Neural crest cell (in vitro differentiated cells): ENCODE data around the gene PRMT5. TPM values are rescaled to one million over a fixed set of nuclear protein-coding genes. Genes with fewer than 3 reads are reported as not detected.

ENCODE experiments used
- DNase-seq: peaks from one replicate; pipeline ENCODE4 v3.0.0; 2021; ENCODE audit warnings: low read depth, mixed read lengths, low spot score
- H3K27ac Mint-ChIP-seq: one replicate; pipeline ENCODE4 v1.8.0; 2021; ENCODE audit warnings: mild to moderate bottlenecking, mixed read lengths; ENCODE audit not compliant: unreplicated experiment
- H3K27me3 Mint-ChIP-seq: 2 replicates; pipeline ENCODE4 v1.8.0; 2021; ENCODE audit warnings: low read depth, mild to moderate bottlenecking, mixed read lengths
- H3K36me3 Mint-ChIP-seq: 2 replicates; pipeline ENCODE4 v1.8.0; 2021; ENCODE audit warnings: low read depth, mild to moderate bottlenecking, mixed read lengths
- H3K4me1 Mint-ChIP-seq: 2 replicates; pipeline ENCODE4 v1.8.0; 2021; ENCODE audit warnings: mixed read lengths
- H3K4me3 Mint-ChIP-seq: one replicate; pipeline ENCODE4 v1.8.0; 2021; ENCODE audit warnings: mild to moderate bottlenecking, mixed read lengths
- H3K9me3 Mint-ChIP-seq: 2 replicates; pipeline ENCODE4 v1.8.0; 2021; ENCODE audit warnings: mixed read lengths
- total RNA-seq: library from RNA; stranded (reverse); gene quantifications from 2 replicates; pipeline ENCODE4 v1.2.1, GENCODE V29; 2021
- TF ChIP-seq, protein P1 (sequence below): fragments of 200-600 bp; sonication (generic); conservative IDR thresholded peaks from 2 replicates; pipeline ENCODE4 v1.5.0; 2021; ENCODE audit warnings: antibody characterized with exemption, mild to moderate bottlenecking

The PRMT5 gene
- total RNA-seq, 1 donor from 2014 or later: 134 TPM

DNA sequence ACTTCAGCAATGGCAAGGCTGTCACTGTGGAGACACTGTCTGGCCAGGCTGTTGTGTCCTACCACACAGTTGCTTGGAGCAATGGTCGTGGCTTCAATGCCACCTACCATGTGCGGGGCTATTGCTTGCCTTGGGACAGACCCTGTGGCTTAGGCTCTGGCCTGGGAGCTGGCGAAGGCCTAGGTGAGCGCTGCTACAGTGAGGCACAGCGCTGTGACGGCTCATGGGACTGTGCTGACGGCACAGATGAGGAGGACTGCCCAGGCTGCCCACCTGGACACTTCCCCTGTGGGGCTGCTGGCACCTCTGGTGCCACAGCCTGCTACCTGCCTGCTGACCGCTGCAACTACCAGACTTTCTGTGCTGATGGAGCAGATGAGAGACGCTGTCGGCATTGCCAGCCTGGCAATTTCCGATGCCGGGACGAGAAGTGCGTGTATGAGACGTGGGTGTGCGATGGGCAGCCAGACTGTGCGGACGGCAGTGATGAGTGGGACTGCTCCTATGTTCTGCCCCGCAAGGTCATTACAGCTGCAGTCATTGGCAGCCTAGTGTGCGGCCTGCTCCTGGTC is 53.3 kb downstream of the PRMT5 start:
- H3K4me1 Mint-ChIP-seq: peaks cover 13% of the 10 kb centered on the region
- peak overlapping the region; percentile 44 for H3K4me3 Mint-ChIP-seq

DNA sequence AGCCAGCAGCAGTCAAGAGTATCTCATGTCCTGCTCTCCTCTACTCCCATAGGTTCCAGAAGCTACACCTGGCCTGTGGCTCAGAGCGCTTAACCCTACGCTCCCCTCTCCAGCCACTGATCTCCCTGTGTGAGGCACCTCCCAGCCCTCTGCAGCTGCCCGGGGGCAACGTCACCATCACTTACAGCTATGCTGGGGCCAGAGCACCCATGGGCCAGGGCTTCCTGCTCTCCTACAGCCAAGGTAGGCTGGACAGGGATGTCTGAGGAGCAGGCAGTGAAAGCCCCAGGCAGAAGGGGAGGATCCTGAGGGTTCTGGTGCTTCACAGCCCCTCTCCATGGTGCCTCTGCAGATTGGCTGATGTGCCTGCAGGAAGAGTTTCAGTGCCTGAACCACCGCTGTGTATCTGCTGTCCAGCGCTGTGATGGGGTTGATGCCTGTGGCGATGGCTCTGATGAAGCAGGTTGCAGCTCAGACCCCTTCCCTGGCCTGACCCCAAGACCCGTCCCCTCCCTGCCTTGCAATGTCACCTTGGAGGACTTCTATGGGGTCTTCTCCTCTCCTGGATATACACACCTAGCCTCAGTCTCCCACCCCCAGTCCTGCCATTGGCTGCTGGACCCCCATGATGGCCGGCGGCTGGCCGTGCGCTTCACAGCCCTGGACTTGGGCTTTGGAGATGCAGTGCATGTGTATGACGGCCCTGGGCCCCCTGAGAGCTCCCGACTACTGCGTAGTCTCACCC is 54.0 kb downstream of the PRMT5 start:
- no peaks in the 10 kb centered on the region for H3K36me3 Mint-ChIP-seq
- no peak overlapping the region for H3K4me3 Mint-ChIP-seq
- H3K9me3 Mint-ChIP-seq: no peaks in the 10 kb centered on the region
- TF ChIP-seq, protein P1, sequence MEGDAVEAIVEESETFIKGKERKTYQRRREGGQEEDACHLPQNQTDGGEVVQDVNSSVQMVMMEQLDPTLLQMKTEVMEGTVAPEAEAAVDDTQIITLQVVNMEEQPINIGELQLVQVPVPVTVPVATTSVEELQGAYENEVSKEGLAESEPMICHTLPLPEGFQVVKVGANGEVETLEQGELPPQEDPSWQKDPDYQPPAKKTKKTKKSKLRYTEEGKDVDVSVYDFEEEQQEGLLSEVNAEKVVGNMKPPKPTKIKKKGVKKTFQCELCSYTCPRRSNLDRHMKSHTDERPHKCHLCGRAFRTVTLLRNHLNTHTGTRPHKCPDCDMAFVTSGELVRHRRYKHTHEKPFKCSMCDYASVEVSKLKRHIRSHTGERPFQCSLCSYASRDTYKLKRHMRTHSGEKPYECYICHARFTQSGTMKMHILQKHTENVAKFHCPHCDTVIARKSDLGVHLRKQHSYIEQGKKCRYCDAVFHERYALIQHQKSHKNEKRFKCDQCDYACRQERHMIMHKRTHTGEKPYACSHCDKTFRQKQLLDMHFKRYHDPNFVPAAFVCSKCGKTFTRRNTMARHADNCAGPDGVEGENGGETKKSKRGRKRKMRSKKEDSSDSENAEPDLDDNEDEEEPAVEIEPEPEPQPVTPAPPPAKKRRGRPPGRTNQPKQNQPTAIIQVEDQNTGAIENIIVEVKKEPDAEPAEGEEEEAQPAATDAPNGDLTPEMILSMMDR: no peak
- H3K4me1 Mint-ChIP-seq: peaks cover 16% of the 10 kb centered on the region
- H3K27me3 Mint-ChIP-seq: no peaks in the 10 kb centered on the region
- no peak overlapping the region for H3K27ac Mint-ChIP-seq
- DNase-seq: no peak

More for the DNA sequence above, 53.3 kb downstream of the PRMT5 start:
- TF ChIP-seq, protein P1: no peak
- no peaks in the 10 kb centered on the region for H3K27me3 Mint-ChIP-seq
- H3K9me3 Mint-ChIP-seq: no peaks in the 10 kb centered on the region
- no peaks in the 10 kb centered on the region for H3K36me3 Mint-ChIP-seq
- no peak for DNase-seq
- H3K27ac Mint-ChIP-seq: no peak overlapping the region

DNA sequence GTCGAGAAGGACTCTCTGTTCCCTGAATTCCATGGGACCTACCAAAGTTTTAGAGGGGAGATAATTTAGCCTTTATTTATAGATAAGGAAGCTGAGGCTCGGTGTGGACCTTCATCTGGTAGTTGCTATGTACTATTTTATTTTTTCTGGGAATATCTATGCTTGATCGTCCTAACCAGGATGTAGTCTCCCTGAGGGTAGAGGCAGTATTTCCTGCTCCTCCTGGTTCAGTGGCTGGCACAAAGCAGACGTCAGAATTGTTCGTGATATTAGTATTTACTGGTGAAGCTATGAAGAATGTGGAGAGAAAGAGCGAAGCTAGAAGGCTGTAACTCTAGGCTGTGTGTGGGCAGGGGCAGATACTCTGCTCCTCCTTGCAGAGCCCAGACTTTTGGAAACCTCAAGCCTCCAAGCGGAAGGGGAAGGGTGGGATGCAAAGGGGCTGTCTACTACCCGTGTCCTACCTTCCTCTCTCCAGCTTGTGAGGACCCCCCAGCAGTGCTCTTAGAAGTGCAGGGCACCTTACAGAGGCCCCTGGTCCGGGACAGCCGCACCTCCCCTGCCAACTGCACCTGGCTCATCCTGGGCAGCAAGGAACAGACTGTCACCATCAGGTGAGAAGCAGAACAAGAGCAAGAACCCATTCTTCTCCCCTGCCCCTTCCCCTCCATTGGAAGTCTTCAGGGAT is 56.2 kb downstream of the PRMT5 start:
- Mint-ChIP-seq H3K27me3 (no peaks in the 10 kb centered on the region), H3K4me1 (peaks cover 16% of the 10 kb centered on the region), H3K9me3 (no peaks in the 10 kb centered on the region), H3K27ac (no peak overlapping the region), H3K4me3 (peak overlapping the region; percentile 87), H3K36me3 (no peaks in the 10 kb centered on the region)
- TF ChIP-seq, protein P1: peak; percentile 2
- DNase-seq: no peak

DNA sequence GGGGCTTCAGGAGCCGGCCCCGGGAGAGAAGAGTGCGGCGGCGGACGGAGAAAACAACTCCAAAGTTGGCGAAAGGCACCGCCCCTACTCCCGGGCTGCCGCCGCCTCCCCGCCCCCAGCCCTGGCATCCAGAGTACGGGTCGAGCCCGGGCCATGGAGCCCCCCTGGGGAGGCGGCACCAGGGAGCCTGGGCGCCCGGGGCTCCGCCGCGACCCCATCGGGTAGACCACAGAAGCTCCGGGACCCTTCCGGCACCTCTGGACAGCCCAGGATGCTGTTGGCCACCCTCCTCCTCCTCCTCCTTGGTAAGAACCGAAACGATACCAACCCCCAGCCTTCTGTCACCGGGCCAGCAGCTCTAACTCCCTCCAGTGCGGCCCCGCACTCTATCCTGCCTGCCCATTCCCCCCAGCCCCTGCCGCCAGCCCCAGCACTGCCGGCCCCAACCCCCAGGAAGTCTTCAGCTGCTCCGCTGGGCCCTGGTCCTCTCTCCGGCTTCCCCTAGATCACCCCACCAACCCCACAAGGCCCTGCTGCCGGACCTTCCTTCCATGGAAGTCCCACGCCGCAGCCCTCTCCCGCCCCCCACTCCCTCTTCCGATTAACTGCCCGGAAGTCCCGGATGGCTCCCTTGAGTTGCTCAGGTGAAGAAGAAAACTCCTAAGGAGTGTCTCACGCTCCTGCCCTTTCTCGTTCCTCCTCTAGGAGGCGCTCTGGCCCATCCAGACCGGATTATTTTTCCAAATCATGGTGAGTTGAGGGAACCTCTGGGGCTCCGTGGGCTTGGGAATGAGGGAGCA is 56.9 kb downstream of the PRMT5 start:
- TF ChIP-seq, protein P1: peak; percentile 95
- DNase-seq: peak; percentile 84
- no peaks in the 10 kb centered on the region for H3K36me3 Mint-ChIP-seq
- no peaks in the 10 kb centered on the region for H3K27me3 Mint-ChIP-seq
- no peaks in the 10 kb centered on the region for H3K9me3 Mint-ChIP-seq
- H3K4me1 Mint-ChIP-seq: peaks cover 16% of the 10 kb centered on the region
- H3K27ac Mint-ChIP-seq: no peak overlapping the region
- H3K4me3 Mint-ChIP-seq: peak overlapping the region; percentile 90
